Nasal cavity respiratory epithelium epithelial cell of viscerocranial mucosa (primary cell): ENCODE results near the gene TGM4. TPM values are rescaled to one million over a fixed set of nuclear protein-coding genes. Genes with fewer than 3 reads are reported as not detected.

Experiments used
- total RNA-seq: library from RNA; depleted of rRNA; stranded (reverse); fragments of >200 nt; gene quantifications from 2 replicates; pipeline ENCODE4 v1.2.3, GENCODE V29; 2014

TGM4 gene
- 0.28 and 0.34 TPM in 2 replicates for total RNA-seq

DNA sequence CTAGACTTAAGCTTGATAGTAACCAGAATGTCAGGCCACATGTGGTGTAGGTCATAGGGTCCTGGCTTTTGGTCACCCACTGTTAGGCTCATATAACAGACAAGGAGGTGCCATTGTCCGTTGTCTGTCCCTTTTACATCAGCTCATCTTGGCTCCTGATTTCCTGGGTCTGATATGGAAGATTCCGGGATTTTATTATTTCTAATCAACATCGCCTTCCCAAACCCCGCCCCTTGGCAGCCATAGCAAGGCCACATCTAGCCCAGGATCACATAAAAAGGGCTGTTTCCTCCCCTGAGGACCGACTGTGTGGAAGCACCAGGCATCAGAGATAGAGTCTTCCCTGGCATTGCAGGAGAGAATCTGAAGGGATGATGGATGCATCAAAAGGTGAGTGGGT lies at the start of gene TGM4:
TSS of gene TGM4 (plus strand) at position 301 of the 400 bp plus-strand sequence. CDS start at position 372, 71 bp downstream.

DNA sequence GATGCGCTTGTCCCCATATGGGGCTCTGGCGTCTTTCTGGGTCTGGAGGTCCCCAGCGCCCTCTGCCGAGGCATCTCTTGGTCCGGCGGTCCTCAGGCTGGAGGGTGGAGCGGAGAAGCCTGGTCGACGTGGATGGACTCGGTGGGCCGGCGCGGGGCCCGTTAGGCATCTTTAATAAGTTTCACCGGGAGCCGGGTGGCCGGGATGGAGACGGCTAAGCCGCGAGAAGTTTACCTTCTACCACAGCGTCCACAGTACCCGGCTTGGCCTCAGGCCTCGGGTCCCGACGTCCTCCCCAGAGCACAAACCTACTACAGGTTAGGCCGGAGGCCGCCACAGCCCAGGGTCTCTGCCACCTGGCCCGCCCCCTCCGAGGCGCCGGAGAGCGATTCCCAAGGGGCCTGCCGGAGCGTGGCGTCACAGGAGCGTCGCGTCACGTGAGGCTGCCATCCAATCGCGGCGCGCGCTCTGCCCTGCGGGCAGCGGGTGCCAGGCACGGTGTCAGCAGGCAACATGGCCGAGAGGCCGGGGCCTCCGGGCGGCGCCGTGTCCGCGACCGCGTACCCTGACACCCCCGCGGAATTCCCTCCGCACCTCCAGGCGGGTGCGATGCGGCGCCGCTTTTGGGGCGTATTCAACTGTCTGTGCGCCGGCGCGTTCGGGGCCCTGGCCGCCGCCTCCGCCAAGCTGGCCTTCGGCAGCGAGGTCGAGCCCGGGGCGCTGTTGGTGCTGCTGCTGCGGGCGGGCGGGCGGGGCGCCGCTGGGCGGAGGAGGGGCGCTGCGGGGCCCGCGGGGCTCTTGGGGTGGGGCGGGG lies 12.8 kb upstream of the TGM4 start, which contains the start of gene TMEM42:
TSS of gene TMEM42 (plus strand) at position 501 of the 814 bp plus-strand sequence. CDS start at position 514, 13 bp downstream.

Other genes with a start within 250 kb of the TGM4 start
- 20.2 and 25.3 TPM in 2 replicates for gene ZNF197, start 249.6 kb upstream of the TGM4 start, total RNA-seq
- gene ZNF35, start 225.9 kb upstream of the TGM4 start, total RNA-seq, result 14.7 and 20.2 TPM in 2 replicates
- gene ZNF502, start 161.9 kb upstream of the TGM4 start, total RNA-seq, result 6.2 and 9.0 TPM in 2 replicates
- gene ZNF501, start 145.0 kb upstream of the TGM4 start, total RNA-seq, result 7.9 and 8.2 TPM in 2 replicates
- 7.5 and 16.9 TPM in 2 replicates for gene KIAA1143, start 113.0 kb upstream of the TGM4 start, total RNA-seq
- gene KIF15, start 112.8 kb upstream of the TGM4 start, total RNA-seq, result 0.50 and 0.68 TPM in 2 replicates
- 11.9 and 15.7 TPM in 2 replicates for gene TMEM42, start 12.7 kb upstream of the TGM4 start, total RNA-seq
- gene ZDHHC3, start 101.6 kb downstream of the TGM4 start, total RNA-seq, result 53.7 and 98.7 TPM in 2 replicates
- gene EXOSC7, start 101.6 kb downstream of the TGM4 start, total RNA-seq, result 45.2 and 57.8 TPM in 2 replicates
- gene CLEC3B, start 151.7 kb downstream of the TGM4 start, total RNA-seq, result not detected in 2 replicates